HG03442 (cell line): ENCODE data around the gene DNAAF5.
"Not testable (repeated sequence)": the region's sequence is repeated elsewhere in the genome, so short reads cannot be mapped to it uniquely, and the experiment has no call there.

ENCODE experiments used
- ATAC-seq: cut with Tn5 transposase; IDR thresholded peaks from one replicate; pipeline ENCODE4 v1.9.1; 2021; ENCODE audit warnings: mild to moderate bottlenecking, moderate library complexity; ENCODE audit not compliant: unreplicated experiment

The DNAAF5 gene

DNA sequence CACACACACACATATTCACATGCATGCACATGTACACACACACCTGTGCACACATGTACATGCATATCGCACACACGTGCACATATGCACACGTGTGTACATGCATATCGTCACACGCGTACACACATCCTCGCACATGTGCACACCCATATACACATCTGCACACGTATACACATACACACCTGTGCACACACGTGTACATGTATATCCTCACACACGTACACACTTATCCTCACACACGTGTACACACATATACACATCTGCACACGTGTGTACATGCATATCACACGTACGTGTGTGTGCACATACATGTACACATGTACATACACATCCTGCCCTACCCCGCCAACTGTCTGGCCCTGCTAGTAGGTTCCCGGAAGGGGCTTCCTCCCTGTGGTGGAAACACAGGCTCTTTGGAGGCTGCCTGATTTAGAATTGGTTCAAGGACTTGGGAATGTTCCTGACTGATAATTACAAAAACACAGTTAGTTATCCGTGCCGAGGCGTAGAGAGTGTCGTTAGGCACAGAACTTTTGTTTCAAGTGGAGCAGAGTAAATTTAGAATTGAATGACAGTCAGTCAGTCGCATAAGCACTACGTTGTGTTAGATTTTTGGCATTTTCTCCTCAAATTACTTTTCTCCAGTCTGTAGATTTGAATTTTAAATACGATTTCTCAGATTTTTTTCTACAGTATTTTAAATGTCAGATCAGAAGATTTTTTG lies 19.1 kb downstream of the DNAAF5 start:
- ATAC-seq: no peak

DNA sequence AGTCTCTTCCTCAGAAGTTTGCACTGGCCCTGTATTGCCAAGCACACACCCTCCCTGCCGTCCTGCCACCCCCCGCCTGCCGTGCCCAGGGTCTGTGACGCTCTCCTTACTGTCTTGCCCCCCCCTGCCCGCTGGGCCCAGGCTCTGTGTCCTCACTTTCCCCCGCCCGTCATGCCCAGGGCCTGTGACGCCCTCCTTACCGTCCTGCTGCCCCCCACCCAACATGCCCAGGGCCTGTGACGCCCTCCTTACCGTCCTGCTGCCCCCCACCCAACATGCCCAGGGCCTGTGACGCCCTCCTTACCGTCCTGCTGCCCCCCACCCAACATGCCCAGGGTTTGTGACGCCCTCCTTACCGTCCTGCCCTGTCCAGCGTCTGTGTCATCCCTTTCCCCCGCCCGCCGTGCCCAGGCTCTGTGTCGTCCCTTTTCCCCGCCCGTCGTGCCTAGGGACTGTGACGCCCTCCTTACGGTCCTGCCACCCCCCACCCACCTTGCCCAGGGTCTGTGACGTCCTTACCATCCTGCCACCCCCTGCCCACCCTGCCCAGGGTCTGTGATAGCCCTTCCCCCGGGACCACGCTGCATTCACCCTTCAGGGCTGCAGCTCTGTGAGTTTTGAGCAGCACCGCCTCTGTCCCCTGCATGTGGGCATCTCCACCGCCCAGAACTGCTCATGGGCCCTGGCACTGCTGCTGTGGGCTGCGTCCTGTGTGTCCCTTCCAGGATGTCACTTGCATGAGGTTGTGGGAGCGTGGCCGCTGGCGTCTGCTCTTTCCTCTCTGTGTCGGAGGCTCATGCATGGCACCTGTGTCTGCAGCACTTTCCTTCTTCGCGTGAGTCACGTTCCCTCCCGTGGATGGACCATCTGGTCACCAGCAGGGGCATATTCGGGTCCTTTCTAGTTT lies 19.9 kb downstream of the DNAAF5 start:
- ATAC-seq: no peak

DNA sequence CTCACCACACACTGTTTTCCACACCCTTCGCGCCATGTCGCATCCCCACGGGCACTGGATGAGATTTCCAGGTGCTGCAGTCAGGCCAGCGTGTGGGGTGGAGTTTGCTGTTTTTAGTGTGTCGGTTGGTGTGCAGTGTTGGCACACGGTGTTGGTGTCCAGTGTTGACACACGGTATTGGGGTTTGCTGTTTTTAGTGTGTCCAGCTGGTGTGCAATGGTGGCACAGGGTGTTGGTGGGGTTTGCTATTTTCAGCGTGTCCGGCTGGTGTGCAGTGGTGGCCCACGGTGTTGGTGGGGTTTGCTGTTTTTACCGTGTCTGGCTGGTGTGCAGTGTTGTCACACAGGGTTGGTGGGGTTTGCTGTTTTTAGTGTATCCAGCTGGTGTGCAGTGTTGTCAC lies 20.7 kb downstream of the DNAAF5 start:
- no peak for ATAC-seq

DNA sequence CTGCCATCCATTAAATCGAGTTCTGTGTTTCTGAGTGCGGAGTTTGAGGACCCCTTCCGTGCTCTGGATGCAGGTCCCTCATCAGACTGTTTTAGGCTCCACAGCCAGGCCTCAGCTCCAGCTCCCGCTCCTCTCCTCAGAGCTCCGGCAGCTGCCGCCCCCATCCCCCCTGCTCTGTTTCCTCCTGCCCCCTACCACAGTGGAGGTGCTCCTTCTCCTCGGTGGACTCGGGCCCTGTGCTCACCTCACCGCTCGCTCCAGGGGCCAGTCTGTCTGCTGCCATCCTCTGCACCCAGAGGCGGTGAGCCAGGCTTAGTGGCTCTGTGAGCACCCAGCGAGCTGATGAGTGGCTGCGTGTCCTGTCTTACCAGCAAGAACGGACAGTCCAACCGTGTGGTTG lies 21.9 kb downstream of the DNAAF5 start:
- ATAC-seq: no peak

DNA sequence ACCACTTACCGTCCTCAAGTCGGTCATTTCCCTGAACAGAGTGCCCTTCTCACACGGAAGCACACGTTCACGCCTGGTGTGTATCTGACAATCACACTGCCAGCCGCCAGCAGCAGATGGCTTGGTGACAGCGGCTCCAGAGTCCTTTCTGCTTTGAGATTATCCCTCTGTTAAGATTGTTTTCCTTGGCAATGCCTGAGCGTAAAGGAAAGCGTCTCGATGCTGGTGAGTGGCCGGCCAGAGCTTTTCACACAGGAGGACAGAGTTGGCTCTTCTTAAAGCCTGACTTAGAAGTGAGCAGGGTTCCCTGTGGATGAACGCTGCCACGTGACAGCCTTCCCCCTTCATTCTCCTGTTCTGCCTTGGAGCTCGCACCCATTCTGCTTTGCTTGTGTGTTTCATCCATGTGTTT lies 22.6 kb downstream of the DNAAF5 start:
- ATAC-seq: no peak

DNA sequence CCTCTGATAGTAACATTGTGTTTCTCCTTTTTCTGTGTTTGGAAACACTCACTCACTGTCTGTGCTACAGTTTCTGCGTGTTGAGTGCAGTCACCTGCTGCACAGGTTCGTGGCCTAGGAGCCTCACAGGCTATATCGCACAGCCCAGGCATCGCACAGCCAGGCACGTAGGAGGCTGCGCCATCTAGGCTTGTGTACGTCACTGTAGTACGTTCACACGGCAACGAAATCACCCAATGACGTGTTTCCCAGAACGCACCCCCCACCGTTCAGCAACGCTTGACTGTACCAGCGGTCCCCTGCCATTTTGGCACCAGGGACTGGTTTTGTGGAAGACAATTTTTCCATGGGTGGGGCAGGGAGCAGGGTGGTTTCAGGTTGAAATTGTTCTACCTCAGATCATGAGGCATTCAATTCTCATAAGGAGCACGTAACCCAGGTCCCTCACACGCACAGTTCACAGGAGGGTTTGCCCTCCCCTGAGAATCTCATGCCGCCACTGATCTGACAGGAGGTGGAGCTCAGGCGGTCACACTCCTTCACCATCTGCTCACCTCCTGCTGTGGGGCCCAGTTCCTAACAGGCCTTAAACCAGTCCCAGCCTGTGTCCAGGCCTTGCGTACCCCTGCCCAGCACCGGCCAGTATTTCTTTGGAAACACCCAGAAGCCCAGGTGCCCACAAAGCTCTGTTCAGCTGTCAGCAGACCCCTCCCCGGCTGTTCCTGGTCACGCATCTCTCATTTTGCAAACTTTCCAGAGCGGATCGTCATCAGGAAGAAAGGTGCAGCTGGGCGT lies 23.8 kb downstream of the DNAAF5 start:
- ATAC-seq: no peak

DNA sequence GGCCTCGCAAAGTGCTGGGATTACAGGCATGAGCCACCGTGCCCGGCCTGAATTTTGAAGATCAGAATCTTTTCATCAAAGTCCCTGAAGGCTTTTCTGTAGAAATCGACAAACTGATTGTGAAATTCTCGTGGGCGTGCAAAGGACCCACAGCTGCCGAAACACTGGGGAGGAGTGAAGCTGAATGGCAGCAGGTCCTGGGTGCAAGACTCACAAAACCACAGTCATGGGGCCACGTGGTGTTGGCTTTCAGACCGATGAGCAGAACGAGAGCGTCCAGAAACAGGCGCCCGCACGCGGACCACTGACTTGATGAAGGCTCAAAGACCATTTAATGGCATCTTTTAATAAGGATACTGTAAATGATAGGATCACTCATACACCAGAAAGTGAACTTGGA lies 25.3 kb downstream of the DNAAF5 start:
- ATAC-seq: no peak

DNA sequence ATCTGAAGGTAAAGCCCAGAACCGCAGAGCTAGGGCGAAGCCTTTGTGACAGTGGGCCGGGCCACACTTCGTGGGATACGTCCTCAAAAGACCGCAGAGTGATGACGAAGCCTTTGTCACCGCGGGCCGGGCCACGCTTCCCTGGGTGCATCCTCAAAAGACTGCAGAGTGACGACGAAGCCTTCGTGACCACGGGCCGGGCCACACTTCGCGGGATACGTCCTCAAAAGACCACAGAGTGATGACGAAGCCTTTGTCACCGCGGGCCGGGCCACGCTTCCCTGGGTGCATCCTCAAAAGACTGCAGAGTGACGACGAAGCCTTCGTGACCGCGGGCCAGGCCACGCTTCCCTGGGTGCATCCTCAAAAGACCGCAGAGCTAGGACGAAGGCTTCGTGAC lies 25.8 kb downstream of the DNAAF5 start:
- ATAC-seq: not testable (repeated sequence)

DNA sequence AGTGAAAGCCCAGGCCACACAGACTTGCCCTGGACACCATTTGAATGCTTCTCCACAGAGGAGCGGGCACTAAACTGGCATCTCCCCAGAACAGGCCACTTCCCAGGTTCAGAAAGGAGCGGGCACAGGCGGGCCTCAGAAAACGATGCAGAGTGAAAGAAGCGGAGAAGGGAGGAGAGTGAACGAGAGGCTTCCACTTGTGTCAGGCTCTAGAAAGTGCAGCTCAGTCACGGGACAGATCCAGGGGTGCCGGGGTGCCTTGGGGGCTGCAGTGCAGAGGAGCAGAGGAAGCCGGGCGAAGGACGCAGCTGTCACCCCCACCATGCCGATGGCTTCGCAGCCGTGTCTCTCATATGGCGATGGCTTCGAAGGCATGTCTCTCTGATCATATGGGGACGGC lies 26.7 kb downstream of the DNAAF5 start:
- ATAC-seq: no peak

DNA sequence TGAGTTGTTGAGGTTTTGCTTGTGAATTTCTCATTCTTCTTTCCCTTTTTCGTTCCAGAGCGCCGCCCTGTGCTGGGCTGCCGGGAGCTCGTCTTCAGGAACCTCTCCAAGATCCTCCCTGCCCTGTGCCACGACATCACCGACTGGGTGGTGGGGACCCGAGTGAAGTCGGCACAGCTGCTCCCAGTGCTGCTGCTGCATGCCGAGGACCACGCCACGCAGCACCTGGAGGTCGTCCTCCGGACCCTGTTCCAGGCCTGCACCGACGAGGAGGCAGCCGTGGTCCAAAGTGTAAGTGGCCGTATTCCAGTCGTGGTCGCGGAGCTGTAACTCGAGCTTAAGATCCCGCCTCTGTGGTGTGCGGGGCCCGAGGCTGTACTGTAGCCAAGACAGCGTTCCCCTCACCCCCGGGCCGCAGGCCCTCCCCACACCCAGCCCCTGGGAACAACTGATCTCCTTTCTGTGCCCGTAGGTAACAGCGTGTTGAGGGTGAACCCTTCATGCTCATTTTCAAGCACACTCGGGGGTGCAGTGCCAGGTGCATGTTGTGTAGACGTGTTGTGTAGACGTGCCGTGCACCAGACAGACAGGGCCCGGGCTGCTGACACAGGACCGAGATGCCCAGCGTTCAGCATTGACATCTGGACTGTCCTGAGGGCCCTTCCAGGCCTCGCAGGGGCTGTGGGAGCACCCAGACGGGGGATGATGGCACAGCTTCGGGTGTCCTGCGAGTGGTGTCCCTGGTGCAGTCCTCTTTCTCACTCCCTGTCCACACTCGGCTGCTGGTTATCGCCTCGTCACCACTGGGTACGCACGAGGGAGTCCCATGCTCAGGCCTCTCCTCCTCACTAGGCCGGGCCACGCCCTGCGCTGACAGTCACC lies 28.3 kb downstream of the DNAAF5 start:
- no peak for ATAC-seq

DNA sequence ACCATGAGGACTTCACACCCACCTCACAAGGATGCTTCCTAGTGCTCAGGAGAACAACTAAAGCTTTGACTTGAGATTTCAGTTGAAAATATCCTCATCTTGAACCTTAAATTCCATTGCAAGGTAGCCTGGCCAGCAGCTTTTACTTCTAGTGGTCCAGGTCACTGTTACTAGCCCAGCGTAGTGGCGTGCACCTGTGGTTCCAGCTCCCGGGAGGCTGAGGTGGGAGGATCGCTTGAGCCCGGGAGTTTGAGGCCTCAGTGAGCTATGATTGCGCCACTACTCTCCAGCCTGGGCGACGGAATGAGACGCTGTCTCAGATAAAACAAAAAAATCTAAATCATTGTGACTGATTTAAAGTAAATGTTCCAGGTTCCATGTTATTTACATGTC lies 28.9 kb downstream of the DNAAF5 start:
- no peak for ATAC-seq

DNA sequence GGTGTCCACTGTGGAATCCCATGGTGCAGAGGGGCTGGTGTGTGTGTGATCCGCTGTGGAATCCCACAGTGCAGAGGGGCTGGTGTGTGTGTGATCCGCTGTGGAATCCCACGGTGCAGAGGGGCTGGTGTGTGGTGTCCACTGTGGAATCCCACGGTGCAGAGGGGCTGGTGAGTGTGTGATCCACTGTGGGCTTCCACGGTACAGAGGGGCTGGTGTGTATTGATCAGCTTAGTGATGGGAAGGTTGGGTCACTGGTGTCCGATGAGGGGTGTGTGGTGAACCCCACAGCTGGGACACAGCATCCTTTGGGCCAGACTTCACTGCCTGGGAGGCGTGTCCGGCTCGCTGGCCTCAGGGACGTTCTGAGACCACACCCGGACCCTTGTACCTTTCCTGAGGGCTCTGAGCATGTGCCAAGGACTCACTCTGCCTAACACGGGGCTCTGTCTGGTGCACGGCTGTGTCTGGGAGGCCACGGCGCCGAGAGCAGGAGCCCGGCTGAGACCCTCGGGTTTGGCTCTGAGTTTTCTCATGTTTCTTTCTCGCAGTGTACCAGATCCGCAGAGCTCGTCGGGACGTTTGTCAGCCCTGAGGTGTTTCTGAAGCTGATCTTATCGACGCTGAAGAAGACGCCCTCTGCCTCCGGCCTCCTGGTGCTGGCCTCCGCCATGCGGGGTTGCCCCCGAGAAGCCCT lies 29.9 kb downstream of the DNAAF5 start:
- no peak for ATAC-seq

DNA sequence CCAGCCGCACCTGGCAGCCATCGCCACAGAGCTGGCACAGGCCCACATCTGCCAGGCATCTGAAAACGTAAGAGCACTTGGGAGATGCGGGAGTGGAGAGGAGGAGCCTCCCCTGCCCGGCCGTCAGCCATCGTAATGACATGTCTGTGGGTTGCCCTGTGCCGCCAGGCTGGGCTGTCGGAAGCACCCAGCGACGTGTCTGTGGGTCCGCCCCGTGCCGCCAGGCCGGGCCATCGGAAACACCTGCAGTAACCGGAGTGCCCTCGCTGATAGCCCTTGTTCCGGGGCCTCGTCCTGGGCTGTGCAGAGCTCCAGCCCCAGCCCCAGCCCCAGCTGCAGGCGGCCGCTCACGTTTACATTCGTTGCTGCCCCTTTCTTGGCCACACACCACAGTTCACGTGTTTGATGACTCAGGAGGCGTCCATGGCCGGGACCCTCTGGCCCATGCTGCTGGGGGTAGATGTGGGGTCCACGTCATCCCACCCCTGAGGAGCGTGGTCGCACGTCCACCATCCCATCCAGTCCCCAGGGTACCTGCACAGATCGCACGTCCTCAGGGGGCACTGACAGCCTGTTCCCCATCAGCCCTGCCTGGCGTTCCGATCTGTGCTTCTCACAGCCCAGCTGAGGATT lies 30.5 kb downstream of the DNAAF5 start:
- ATAC-seq: no peak

DNA sequence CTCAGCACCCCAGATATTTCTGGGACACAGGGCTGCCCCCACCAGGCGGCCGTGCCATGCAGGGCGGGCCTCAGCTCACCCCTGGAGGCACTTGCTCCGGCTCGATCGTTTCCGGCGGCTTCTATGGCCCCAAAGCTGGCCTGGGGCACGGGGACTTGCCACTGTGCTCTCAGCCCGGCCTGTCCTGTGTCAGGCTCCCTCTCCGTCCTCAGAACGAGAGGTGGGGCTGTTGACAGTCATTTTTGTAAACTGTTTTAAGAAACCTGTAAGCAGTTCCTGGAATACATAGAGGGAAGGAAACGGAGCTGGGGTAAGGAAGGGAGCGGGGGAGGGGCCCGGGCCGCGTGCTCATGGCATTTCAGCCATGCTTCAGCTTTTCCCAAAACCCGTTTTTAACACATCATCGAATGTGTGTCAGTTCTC lies 31.3 kb downstream of the DNAAF5 start:
- no peak for ATAC-seq

DNA sequence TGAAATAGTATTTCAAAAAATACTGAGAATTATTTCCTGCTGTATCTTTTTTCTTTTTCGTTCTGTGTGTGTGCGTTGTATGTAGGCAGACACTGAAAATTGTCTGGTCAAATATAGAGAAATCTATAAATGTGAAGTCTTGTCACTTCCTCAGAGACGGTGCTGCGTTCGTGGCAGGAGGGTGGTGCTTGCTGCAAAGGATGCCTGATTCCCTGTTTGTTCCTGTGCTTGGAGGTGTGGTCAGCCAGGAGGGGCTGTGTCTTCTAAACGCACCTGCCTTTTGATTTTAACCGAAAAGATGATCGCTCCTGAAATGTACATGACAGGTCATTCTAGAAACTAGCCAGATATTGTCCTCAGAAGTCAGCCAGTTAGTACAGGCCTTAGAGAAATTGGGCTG lies 33.1 kb downstream of the DNAAF5 start:
- no peak for ATAC-seq

DNA sequence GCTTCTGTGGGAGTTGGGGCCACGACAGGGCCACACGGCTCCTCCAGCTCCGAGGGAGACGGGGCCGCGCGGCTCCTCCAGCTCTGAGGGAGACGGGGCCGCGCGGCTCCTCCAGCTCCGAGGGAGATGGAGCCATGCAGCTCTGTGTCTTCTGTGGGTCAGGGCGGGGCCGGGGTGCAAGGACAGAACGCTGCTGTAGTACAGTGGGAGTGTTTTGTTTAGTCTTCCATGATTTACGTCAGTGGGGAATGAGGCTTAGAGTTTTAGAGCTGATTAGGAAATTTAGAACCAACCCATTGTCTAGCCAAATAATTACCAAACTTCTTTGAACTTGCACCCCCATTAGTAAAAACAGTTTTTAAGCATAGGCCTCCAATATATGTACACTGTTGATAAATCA lies 33.5 kb downstream of the DNAAF5 start:
- ATAC-seq: no peak

DNA sequence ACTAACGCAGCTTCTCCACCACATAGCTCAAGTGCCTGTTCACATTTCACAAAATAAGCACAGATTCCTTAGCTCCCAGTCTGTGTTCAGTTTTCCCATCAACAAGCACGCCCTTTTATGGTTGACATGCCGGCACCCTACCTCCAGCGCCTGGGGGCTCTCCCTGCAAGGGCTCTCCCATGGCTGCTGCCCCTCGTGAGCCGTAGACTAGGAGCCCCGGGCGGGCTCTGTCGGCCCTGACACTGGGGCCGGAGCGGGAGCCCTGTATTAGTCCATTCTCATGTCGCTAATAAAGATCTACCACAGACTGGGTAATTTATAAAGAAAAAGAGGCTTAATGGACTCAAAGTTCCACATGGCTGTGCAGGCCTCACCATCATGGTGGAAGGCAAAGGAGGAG lies 34.6 kb downstream of the DNAAF5 start:
- no peak for ATAC-seq

DNA sequence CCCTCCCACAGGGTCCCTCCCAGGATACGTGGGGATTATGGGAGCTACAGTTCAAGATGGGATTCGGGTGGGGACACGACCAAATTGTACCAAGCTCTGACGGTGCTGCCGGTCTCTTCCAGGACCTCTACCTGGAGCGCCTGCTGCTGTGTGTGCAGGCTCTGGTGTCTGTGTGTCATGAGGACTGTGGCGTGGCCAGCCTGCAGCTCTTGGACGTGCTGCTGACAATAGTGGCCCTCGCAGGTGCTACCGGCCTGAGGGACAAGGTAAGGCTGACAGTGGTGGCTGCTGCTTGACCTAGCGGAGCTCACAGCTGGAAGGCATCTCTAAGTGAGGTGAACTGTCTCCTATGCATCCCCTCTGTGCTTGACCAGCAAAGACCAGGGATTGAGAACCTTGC lies 35.1 kb downstream of the DNAAF5 start:
- no peak for ATAC-seq

DNA sequence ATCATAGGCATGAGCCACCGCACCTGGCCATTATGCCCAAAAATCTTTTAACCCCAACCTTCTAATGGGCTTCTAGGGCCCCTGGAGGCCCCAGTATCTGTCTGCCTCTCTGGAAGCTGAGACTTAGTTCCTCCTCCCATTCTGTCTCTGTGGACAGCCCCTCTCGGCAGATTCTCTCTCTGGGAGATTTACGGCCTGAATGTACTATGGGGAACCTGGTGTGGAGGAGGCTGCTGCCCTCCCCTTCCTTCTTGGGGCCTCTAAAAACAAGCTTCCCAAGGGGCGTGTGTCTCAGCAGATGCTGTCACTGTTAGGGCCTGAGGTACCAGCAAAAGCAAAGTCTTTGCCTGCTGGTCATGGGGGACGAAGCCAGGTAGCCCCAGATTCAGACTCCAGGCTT lies 36.4 kb downstream of the DNAAF5 start:
- no peak for ATAC-seq
